Measurements from ENCODE around the gene MXD1. TPM values are rescaled to one million over a fixed set of nuclear protein-coding genes. Genes with fewer than 3 reads are reported as not detected.

The MXD1 gene
- total and polyA plus RNA-seq, 2 experiments from 2014 or later: 1.8 to 3.9 TPM

GRCh38 chr2:69952336-69953115 lies 37.6 kb downstream of the MXD1 start (continued):
- TF ChIP-seq REST (IDR thresholded peaks at IDR 0.05; ENCODE audit: unreplicated experiment) (no peak), EZH2 (IDR thresholded peaks at IDR 0.05; ENCODE audit: low read depth, unreplicated experiment) (no peak), EZH2phosphoT487 (IDR thresholded peaks at IDR 0.05; ENCODE audit: unreplicated experiment) (no peak)

- ATAC-seq: no peak
- H4K20me1 ChIP-seq (replicated peaks; ENCODE audit: insufficient read depth): no peaks in the 10 kb centered on the region; the same call in 1 of the 2 replicates
- Mint-ChIP-seq H3K36me3 (ENCODE audit: low read depth) (no peaks in the 10 kb centered on the region), H3K9me3 (no peaks in the 10 kb centered on the region), H3K27me3 (ENCODE audit: insufficient read depth, low read depth, poor library complexity) (peaks cover 2% of the 10 kb centered on the region), H3K4me1 (peaks cover under 1% of the 10 kb centered on the region; the same call in 1 of the 3 replicates), H3K27ac (no peak overlapping the region), H3K4me3 (no peak overlapping the region)
- no peaks in the 10 kb centered on the region for H3K27me3 ChIP-seq (ENCODE audit: insufficient read depth)
- no peak overlapping the region for H2AFZ ChIP-seq
- H3K4me3 ChIP-seq: no peak overlapping the region
- no peak overlapping the region for H3K4me2 ChIP-seq
- H3K4me1 ChIP-seq (ENCODE audit: insufficient read depth): no peaks in the 10 kb centered on the region
- H3K27ac ChIP-seq (ENCODE audit: low read depth): no peak overlapping the region
- no peaks in the 10 kb centered on the region for H3K79me2 ChIP-seq (replicated peaks; ENCODE audit: insufficient read depth)
- 0 out of 2 replicates have a peak, but pooled peaks cover 3% of the 10 kb centered on the region for H3F3A ChIP-seq (replicated peaks; ENCODE audit: low read depth)
- no peaks in the 10 kb centered on the region for H3K36me3 ChIP-seq (ENCODE audit: insufficient read depth)
- H3K9me2 ChIP-seq (ENCODE audit: insufficient read depth): no peaks in the 10 kb centered on the region
- no peak for DNase-seq (ENCODE audit: low spot score)
- TF ChIP-seq ZNF331 (CRISPR knock-in tag; IDR thresholded peaks at IDR 0.05; ENCODE audit: low read depth): no peak
- no peak for TF ChIP-seq ZNF114 (CRISPR knock-in tag; IDR thresholded peaks at IDR 0.05)
- no peak for TF ChIP-seq EZH2 (IDR thresholded peaks at IDR 0.05; ENCODE audit: low read depth, unreplicated experiment)
- TF ChIP-seq ZNF462 (CRISPR knock-in tag; IDR thresholded peaks at IDR 0.05): no peak
- no peak for TF ChIP-seq REST (IDR thresholded peaks at IDR 0.05; ENCODE audit: unreplicated experiment)
- no peak for TF ChIP-seq POLR2AphosphoS5 (IDR thresholded peaks at IDR 0.05; ENCODE audit: low read depth)
- TF ChIP-seq NANOG (IDR thresholded peaks at IDR 0.05; ENCODE audit: borderline replicate concordance): no peak
- TF ChIP-seq STAT1 (IDR thresholded peaks at IDR 0.05; ENCODE audit: unreplicated experiment): no peak
- TF ChIP-seq CREB1 (CRISPR knock-in tag; IDR thresholded peaks at IDR 0.05; ENCODE audit: low read depth): no peak
These were observed 39.2 kb downstream of the MXD1 start for GRCh38 chr2:69954084-69954483.

All from GM23338 (cell line).